GM23338 (cell line): ENCODE results near the gene TCERG1L. TPM values are rescaled to one million over a fixed set of nuclear protein-coding genes. Genes with fewer than 3 reads are reported as not detected.

ENCODE experiments used
- ATAC-seq: fragments of 200-7000 bp; cut with Tn5 transposase; 3 replicates; pipeline ENCODE4 v1.9.1; 2020
- DNase-seq: peaks from one replicate; pipeline ENCODE4 v3.0.0-alpha.2; 2015; ENCODE audit warnings: low spot score
- H2AFZ ChIP-seq: fragments of 200-600 bp; sonication (generic); 2 replicates; pipeline ENCODE4 v1.8.0; 2016; ENCODE audit warnings: antibody characterized with exemption, mild to moderate bottlenecking, moderate library complexity
- H3F3A ChIP-seq: fragments of 200-600 bp; sonication (generic); replicated peaks from 2 replicates; pipeline ENCODE4 v1.8.0; 2017; ENCODE audit warnings: antibody characterized with exemption, mixed run types, low read depth
- H3K27ac ChIP-seq: fragments of 200-600 bp; sonication (generic); 2 replicates; pipeline ENCODE4 v1.6.1; 2016; ENCODE audit warnings: low read depth
- H3K27me3 ChIP-seq: fragments of 200-600 bp; sonication (generic); 2 replicates; pipeline ENCODE4 v1.8.0; 2016; ENCODE audit warnings: mild to moderate bottlenecking, mixed run types, moderate library complexity; ENCODE audit not compliant: insufficient read depth
- H3K36me3 ChIP-seq: fragments of 200-600 bp; sonication (generic); 2 replicates; pipeline ENCODE4 v1.8.0; 2016; ENCODE audit warnings: mild to moderate bottlenecking; ENCODE audit not compliant: insufficient read depth
- H3K4me1 ChIP-seq: fragments of 200-600 bp; sonication (generic); 2 replicates; pipeline ENCODE4 v1.8.0; 2016; ENCODE audit warnings: mild to moderate bottlenecking, moderate library complexity; ENCODE audit not compliant: insufficient read depth
- H3K4me2 ChIP-seq: fragments of 200-600 bp; sonication (generic); 2 replicates; pipeline ENCODE4 v1.7.1; 2017; ENCODE audit warnings: mixed run types
- H3K4me3 ChIP-seq: fragments of 200-600 bp; sonication (generic); 2 replicates; pipeline ENCODE4 v1.6.1; 2016; ENCODE audit warnings: mixed run types
- H3K79me2 ChIP-seq: fragments of 200-600 bp; sonication (generic); replicated peaks from 2 replicates; pipeline ENCODE4 v1.8.0; 2017; ENCODE audit warnings: mild to moderate bottlenecking; ENCODE audit not compliant: insufficient read depth
- H3K9me2 ChIP-seq: fragments of 200-600 bp; sonication (generic); 2 replicates; pipeline ENCODE4 v1.8.0; 2017; ENCODE audit not compliant: insufficient read depth
- H4K20me1 ChIP-seq: fragments of 200-600 bp; sonication (generic); replicated peaks from 2 replicates; pipeline ENCODE4 v1.8.0; 2017; ENCODE audit warnings: mild to moderate bottlenecking; ENCODE audit not compliant: insufficient read depth
- H3K27ac Mint-ChIP-seq: 2 replicates; pipeline ENCODE4 v1.8.0; 2020; ENCODE audit warnings: inconsistent platforms, mild to moderate bottlenecking, moderate library complexity, mixed read lengths
- H3K27me3 Mint-ChIP-seq: 3 replicates; pipeline ENCODE4 v1.8.0; 2022; ENCODE audit warnings: low read depth, mild to moderate bottlenecking, moderate library complexity, mixed read lengths, inconsistent platforms; ENCODE audit not compliant: insufficient read depth, poor library complexity
- H3K36me3 Mint-ChIP-seq: 3 replicates; pipeline ENCODE4 v1.8.0; 2021; ENCODE audit warnings: low read depth, mild to moderate bottlenecking, inconsistent platforms, moderate library complexity, mixed read lengths
- H3K4me1 Mint-ChIP-seq: 3 replicates; pipeline ENCODE4 v1.8.0; 2020; ENCODE audit warnings: mild to moderate bottlenecking, inconsistent platforms, mixed read lengths
- H3K4me3 Mint-ChIP-seq: 3 replicates; pipeline ENCODE4 v1.8.0; 2021; ENCODE audit warnings: moderate library complexity, mild to moderate bottlenecking, inconsistent platforms, mixed read lengths
- H3K9me3 Mint-ChIP-seq: 3 replicates; pipeline ENCODE4 v1.8.0; 2020; ENCODE audit warnings: moderate library complexity, mild to moderate bottlenecking, inconsistent platforms, mixed read lengths
- EZH2 ChIP-seq: fragments of 200-600 bp; sonication (generic); IDR thresholded peaks from one replicate; pipeline ENCODE4 v1.8.0; 2017; ENCODE audit warnings: antibody characterized with exemption, mild to moderate bottlenecking, low read depth; ENCODE audit not compliant: unreplicated experiment
- EZH2phosphoT487 ChIP-seq: fragments of 200-600 bp; sonication (generic); IDR thresholded peaks from one replicate; pipeline ENCODE4 v1.8.1; 2018; ENCODE audit warnings: antibody characterized with exemption; ENCODE audit not compliant: unreplicated experiment
- NANOG ChIP-seq: IDR thresholded peaks from 2 replicates; pipeline ENCODE4 v1.6.1; 2016; ENCODE audit warnings: antibody characterized with exemption, borderline replicate concordance
- REST ChIP-seq: IDR thresholded peaks from one replicate; pipeline ENCODE4 v1.6.1; 2018; ENCODE audit warnings: antibody characterized with exemption; ENCODE audit not compliant: unreplicated experiment
- STAT1 ChIP-seq: IDR thresholded peaks from one replicate; pipeline ENCODE4 v1.6.1; 2016; ENCODE audit warnings: antibody characterized with exemption; ENCODE audit not compliant: unreplicated experiment
- ZNF331 ChIP-seq: fragments of 250-450 bp; sonication (Bioruptor Pico); IDR thresholded peaks from 2 replicates; pipeline ENCODE4 v1.5.0; 2020; ENCODE audit warnings: low read depth, mild to moderate bottlenecking, moderate library complexity
- ZNF462 ChIP-seq: fragments of 250-450 bp; sonication (Bioruptor Pico); IDR thresholded peaks from 2 replicates; pipeline ENCODE4 v1.5.0; 2020; ENCODE audit warnings: mild to moderate bottlenecking, moderate library complexity
- polyA plus RNA-seq: library from polyadenylated mRNA; unstranded; fragments of >200 nt; fragmentation: Nextera tagmentation; extraction: Ambion mirVana; gene quantifications from 2 replicates; pipeline ENCODE4 v1.2.1, GENCODE V29; 2016
- total RNA-seq: library from RNA; depleted of rRNA; stranded (reverse); fragments of >200 nt; shearing (Covaris generic); gene quantifications from 2 replicates; pipeline ENCODE4 v1.2.3, GENCODE V29; 2014

Gene TCERG1L
- total and polyA plus RNA-seq, 2 experiments from 2014 or later, result 3.9 to 5.5 TPM

- TF ChIP-seq REST (no peak), NANOG (no peak), STAT1 (no peak), ZNF331 (no peak)
These were observed 6.8 kb upstream of the TCERG1L start (continued) for GRCh38 chr10:131318291-131318690.

GRCh38 chr10:131316321-131317075 is 5.0 kb upstream of the TCERG1L start:
- ATAC-seq, result no peak
- no peak overlapping the region for H3K4me2 ChIP-seq
- no peak for DNase-seq
- Mint-ChIP-seq H3K36me3 (peaks cover 9% of the 10 kb centered on the region), H3K4me3 (no peak overlapping the region), H3K27ac (no peak overlapping the region), H3K27me3 (peaks cover 9% of the 10 kb centered on the region), H3K9me3 (peaks cover 84% of the 10 kb centered on the region), H3K4me1 (peaks cover 6% of the 10 kb centered on the region; the same call in 2 of the 3 replicates)
- H3K79me2 ChIP-seq, result no peaks in the 10 kb centered on the region
- no peak overlapping the region for H3K27ac ChIP-seq
- no peaks in the 10 kb centered on the region for H3F3A ChIP-seq
- H3K36me3 ChIP-seq, result no peaks in the 10 kb centered on the region; the same call in 1 of the 2 replicates
- H3K4me3 ChIP-seq, result no peak overlapping the region
- no peaks in the 10 kb centered on the region for H3K9me2 ChIP-seq
- no peak overlapping the region for H2AFZ ChIP-seq
- TF ChIP-seq EZH2phosphoT487 (no peak), NANOG (no peak), ZNF462 (CRISPR knock-in tag) (no peak), ZNF331 (no peak), EZH2 (no peak), STAT1 (no peak)
- peaks cover 6% of the 10 kb centered on the region; the same call in 1 of the 2 replicates for H3K4me1 ChIP-seq
- no peaks in the 10 kb centered on the region for H3K27me3 ChIP-seq
- H4K20me1 ChIP-seq, result no peaks in the 10 kb centered on the region
